Measurements from ENCODE around the gene KATNAL2.

- TF ChIP-seq CTCF (conservative IDR thresholded peaks at IDR 0.05; ENCODE audit: low read depth, low read length) (no peak), EZH2 (IDR thresholded peaks at IDR 0.05; ENCODE audit: low read length, unreplicated experiment) (no peak)
These were observed 2.7 kb downstream of the KATNAL2 start for GRCh38 chr18:46920067-46920466.

All from PC-3 (cell line).